ENCODE data around the gene SGMS1. TPM values are rescaled to one million over a fixed set of nuclear protein-coding genes. Genes with fewer than 3 reads are reported as not detected.
"Not testable (repeated sequence)": the region's sequence is repeated elsewhere in the genome, so short reads cannot be mapped to it uniquely, and the experiment has no call there.

Gene SGMS1
- total RNA-seq, 1 donor from 2014 or later: 128 TPM

- no peak for DNase-seq (ENCODE audit: low spot score in 2 of 2)
- intact Hi-C loops (cut with DNase I): loop anchor here (5.0 kb wide), 1 partner anchor 55 kb away; no protein-coding TSS in a partner anchor
- Histone ChIP-seq H3K4me1 (peaks cover 0 to 10% of the 10 kb centered on the region in 2 donors), H3K27ac (no peak overlapping the region), H3K4me3 (no peak overlapping the region), H3K36me3 (no peaks in the 10 kb centered on the region), H3K9me3 (no peaks in the 10 kb centered on the region), H3K27me3 (no peaks in the 10 kb centered on the region)
- TF ChIP-seq CTCF (IDR thresholded peaks at IDR 0.05): no peak
Observed at GRCh38 chr10:50361946-50362345, 261.8 kb downstream of the SGMS1 start.

GRCh38 chr10:50360077-50360850 lies 263.5 kb downstream of the SGMS1 start:
- Histone ChIP-seq H3K9me3 (no peaks in the 10 kb centered on the region), H3K27ac (peak overlapping the region in 1 of 2 donors; percentile 2), H3K36me3 (no peaks in the 10 kb centered on the region), H3K27me3 (no peaks in the 10 kb centered on the region), H3K4me1 (peaks cover 0 to 10% of the 10 kb centered on the region in 2 donors), H3K4me3 (no peak overlapping the region)
- DNase-seq (ENCODE audit: low spot score in 2 of 2): no peak
- TF ChIP-seq CTCF (IDR thresholded peaks at IDR 0.05): no peak
- intact Hi-C loops (cut with DNase I): loop anchor here (5.0 kb wide), 1 partner anchor 57 kb away; no protein-coding TSS in a partner anchor

DNA sequence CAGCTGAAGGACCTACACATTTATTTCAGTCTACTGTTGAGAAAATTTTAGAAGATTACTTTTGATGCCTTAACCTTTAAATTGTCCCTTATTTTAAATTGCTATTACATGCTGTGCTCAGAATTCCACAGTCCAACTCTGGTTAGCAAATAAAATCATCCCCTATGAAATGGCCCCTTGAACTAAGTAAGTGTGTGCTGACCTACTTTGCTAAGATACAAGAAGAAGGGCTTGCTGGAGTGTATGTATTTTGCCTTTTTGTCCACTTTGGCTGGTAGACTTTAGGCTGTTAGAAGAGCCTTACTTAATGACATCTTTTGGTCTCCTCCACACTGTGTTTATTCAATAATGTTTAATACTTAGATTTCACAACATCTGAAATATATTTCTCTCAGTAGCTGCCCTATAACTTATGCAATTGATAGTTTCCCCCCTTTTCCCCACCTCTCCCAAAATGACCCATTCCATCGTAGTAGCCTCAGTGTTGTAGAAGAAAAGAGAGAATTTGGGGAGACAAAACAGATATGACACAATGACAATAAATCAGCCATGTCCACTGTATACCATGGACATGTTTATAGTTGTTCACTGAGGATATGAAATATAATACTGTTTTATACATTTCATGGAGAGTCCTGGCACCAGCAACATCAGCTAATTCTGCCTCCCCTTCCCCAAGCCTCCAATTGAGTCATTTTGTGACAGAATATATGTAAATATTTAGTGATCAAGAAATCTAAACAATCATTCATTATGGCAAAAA lies 264.6 kb downstream of the SGMS1 start:
- intact Hi-C loops (cut with DNase I): no loop called here
- TF ChIP-seq CTCF (IDR thresholded peaks at IDR 0.05): no peak
- no peak overlapping the region for H3K27ac ChIP-seq
- no peaks in the 10 kb centered on the region for H3K36me3 ChIP-seq
- H3K9me3 ChIP-seq: no peaks in the 10 kb centered on the region
- no peak overlapping the region for H3K4me3 ChIP-seq
- no peak for DNase-seq (ENCODE audit: low spot score in 2 of 2)
- no peaks in the 10 kb centered on the region for H3K27me3 ChIP-seq
- H3K4me1 ChIP-seq: peaks cover 0 to 10% of the 10 kb centered on the region in 2 donors

DNA sequence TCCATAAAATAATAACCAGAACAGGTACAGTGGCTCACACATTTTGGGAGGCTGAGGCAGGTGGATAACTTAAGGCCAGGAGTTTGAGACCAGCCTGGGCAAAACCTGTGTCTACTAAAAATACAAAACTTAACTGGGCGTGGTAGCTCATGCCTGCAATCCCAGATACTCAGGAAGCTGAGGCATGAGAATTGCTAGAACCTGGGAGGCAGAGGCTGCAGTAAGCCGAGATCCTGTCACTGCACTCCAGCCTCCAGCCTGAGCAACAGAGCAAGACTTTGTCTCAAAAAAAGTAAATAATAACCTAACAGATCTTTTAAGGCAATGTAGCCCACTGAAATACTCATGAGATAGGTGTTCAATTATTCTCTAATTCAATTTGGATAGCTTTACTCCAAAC lies 265.3 kb downstream of the SGMS1 start:
- no peak overlapping the region for H3K27ac ChIP-seq

GRCh38 chr10:50356481-50356832 lies 267.3 kb downstream of the SGMS1 start:
- intact Hi-C loops (cut with DNase I); H3K9me3 ChIP-seq; DNase-seq (ENCODE audit: low spot score in 2 of 2): not testable (repeated sequence)

More for the DNA sequence above, 265.3 kb downstream of the SGMS1 start:
- Histone ChIP-seq H3K9me3 (no peaks in the 10 kb centered on the region), H3K4me3 (no peak overlapping the region), H3K27me3 (no peaks in the 10 kb centered on the region), H3K36me3 (no peaks in the 10 kb centered on the region), H3K4me1 (peaks cover 0 to 10% of the 10 kb centered on the region in 2 donors)
- TF ChIP-seq CTCF (IDR thresholded peaks at IDR 0.05): no peak
- DNase-seq (ENCODE audit: low spot score in 2 of 2): no peak
- intact Hi-C loops (cut with DNase I): no loop called here

DNA sequence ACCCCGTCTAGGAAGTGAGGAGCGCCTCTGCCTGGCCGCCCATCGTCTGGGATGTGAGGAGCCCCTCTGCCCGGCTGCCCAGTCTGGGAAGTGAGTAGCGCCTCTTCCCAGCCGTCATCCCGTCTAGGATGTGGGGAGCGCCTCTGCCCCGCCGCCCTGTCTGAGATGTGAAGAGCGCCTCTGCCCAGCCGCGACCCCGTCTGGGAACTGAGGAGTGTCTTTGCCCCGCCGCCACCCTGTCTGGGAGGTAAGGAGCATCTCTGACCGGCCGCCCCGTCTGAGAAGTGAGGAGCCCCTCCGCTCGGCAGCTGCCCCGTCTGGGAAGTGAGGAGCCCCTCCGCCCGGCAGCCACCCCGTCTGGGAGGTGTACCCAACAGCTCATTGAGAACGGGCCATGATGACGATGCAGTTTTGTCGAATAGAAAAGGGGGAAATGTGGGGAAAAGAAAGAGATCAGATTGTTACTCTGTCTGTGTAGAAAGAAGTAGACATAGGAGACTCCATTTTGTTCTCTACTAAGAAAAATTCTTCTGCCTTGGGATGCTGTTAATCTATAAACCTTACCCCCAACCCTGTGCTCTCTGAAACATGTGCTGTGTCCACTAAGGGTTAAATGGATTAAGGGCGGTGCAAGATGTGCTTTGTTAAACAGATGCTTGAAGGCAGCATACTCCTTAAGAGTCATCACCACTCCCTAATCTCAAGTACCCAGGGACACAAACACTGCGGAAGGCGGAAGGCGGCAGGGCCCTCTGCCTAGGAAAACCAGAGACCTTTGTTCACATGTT lies 267.9 kb downstream of the SGMS1 start:
- intact Hi-C loops (cut with DNase I); H3K4me3 ChIP-seq; H3K27me3 ChIP-seq; H3K4me1 ChIP-seq; H3K36me3 ChIP-seq; H3K27ac ChIP-seq; DNase-seq (ENCODE audit: low spot score in 2 of 2); H3K9me3 ChIP-seq: not testable (repeated sequence)

More at GRCh38 chr10:50356481-50356832, 267.3 kb downstream of the SGMS1 start:
- H3K36me3 ChIP-seq, H3K4me1 ChIP-seq, H3K27ac ChIP-seq, H3K4me3 ChIP-seq, H3K27me3 ChIP-seq: not testable (repeated sequence)

Measured in ascending aorta (tissue), 2 donors.